K562 (cell line): ENCODE data around the gene LBP. TPM values are rescaled to one million over a fixed set of nuclear protein-coding genes. Genes with fewer than 3 reads are reported as not detected.

Source experiments
- ATF7 ChIP-seq: fragments of 450-650 bp; IDR thresholded peaks from 2 replicates; pipeline ENCODE4 v1.7.1; 2014; ENCODE audit warnings: mild to moderate bottlenecking, moderate library complexity
- BACH1 ChIP-seq: fragments of 200-800 bp; sonication (Bioruptor generic); IDR thresholded peaks from 2 replicates; pipeline ENCODE4 v1.6.1; 2016; ENCODE audit warnings: missing genetic modification characterization, missing compliant biosample characterization
- CREM ChIP-seq: IDR thresholded peaks from 2 replicates; pipeline ENCODE4 v1.6.1; 2014; ENCODE audit warnings: antibody characterized with exemption, low read depth
- CTBP1 ChIP-seq: fragments of 450-650 bp; IDR thresholded peaks from 2 replicates; pipeline ENCODE4 v1.6.1; 2016; ENCODE audit warnings: borderline replicate concordance
- EP300 ChIP-seq: IDR thresholded peaks from 2 replicates; pipeline ENCODE4 v1.6.1; 2012; ENCODE audit warnings: low read length, improper control_type of control experiment
- JUNB ChIP-seq: fragments of 450-650 bp; formaldehyde crosslinking; conservative IDR thresholded peaks from 2 replicates; pipeline ENCODE4 v1.4.0; 2020; ENCODE audit warnings: mild to moderate bottlenecking
- L3MBTL2 ChIP-seq: fragments of 450-650 bp; IDR thresholded peaks from 2 replicates; pipeline ENCODE4 v1.6.1; 2016; ENCODE audit warnings: mild to moderate bottlenecking, moderate library complexity
- MGA ChIP-seq: fragments of 450-650 bp; IDR thresholded peaks from 2 replicates; pipeline ENCODE4 v1.6.1; 2016; ENCODE audit warnings: mild to moderate bottlenecking, moderate library complexity
- PBX2 ChIP-seq, 2 experiments: IDR thresholded peaks in 1 of 2; conservative IDR thresholded peaks in 1 of 2; 2 replicates each; pipeline ENCODE4 v1.6.1; 2016; ENCODE audit warnings: low read depth in 2 of 2, mild to moderate bottlenecking in 1 of 2, missing compliant biosample characterization in 1 of 2, missing genetic modification characterization in 1 of 2, moderate library complexity in 1 of 2
- ZBTB2 ChIP-seq: fragments of 450-650 bp; IDR thresholded peaks from 2 replicates; pipeline ENCODE4 v1.6.1; 2016; ENCODE audit warnings: antibody characterized with exemption
- ZNF133 ChIP-seq: fragments of 250-450 bp; sonication (Bioruptor Pico); IDR thresholded peaks from 2 replicates; pipeline ENCODE4 v1.4.0; 2020; ENCODE audit warnings: mild to moderate bottlenecking
- polyA plus RNA-seq, 8 experiments: library from polyadenylated mRNA; depleted of rRNA in 4 of 8; stranded (reverse) in 5 of 8; unstranded in 3 of 8; fragments of >200 nt; fragmentation: Nextera tagmentation in 2 of 8; fragmentation: Illumina TruSeq in 1 of 8; extraction: Ambion mirVana in 2 of 8; extraction: Trizol in 1 of 8; gene quantifications; 2 replicates each; pipeline versions ENCODE4 v1.2.1 to v1.2.3, GENCODE V29; 2011 to 2014; ENCODE audit warnings: inconsistent platforms in 1 of 8, missing spikeins in 1 of 8
- total RNA-seq, 7 experiments: library from RNA; depleted of rRNA in 6 of 7; stranded (reverse); fragments of >200 nt in 6 of 7; fragmentation: Illumina TruSeq in 2 of 7; extraction: Trizol in 2 of 7; gene quantifications; 2 replicates each; pipeline versions ENCODE4 v1.2.1 to v1.2.3, GENCODE V29; 2011 to 2021; ENCODE audit warnings: low replicate concordance in 1 of 7

LBP gene
- total and polyA plus RNA-seq, 9 of the 15 experiments (the other 6 are each of a cell fraction or from before 2014, with no cell fraction given) = 0.06 to 0.31 (median 0.09) TPM; not detected in 3

GRCh38 chr20:38343311-38344106, 2.8 kb upstream of the LBP start (continued):
- TF ChIP-seq MGA (peak; percentile 73), BACH1 (tag) (0 out of 2 replicates have a peak, but pooled peaks have one; percentile 26), CREM (peak; percentile 45; the same call in 1 of the 2 replicates), ZNF133 (CRISPR knock-in tag) (no peak), CTBP1 (0 out of 2 replicates have a peak, but pooled peaks have one; percentile 30), ZBTB2 (peak; percentile 81; the same call in 1 of the 2 replicates), PBX2 (CRISPR knock-in tag; IDR thresholded peaks at IDR 0.05; ENCODE audit: low read depth) (peak; percentile 55; the same call in 1 of the 2 replicates), PBX2 (tag; conservative IDR thresholded peaks at IDR 0.05; ENCODE audit: low read depth) (peak; percentile 83), L3MBTL2 (peak; percentile 54; the same call in 1 of the 2 replicates), JUNB (no peak), ATF7 (peak; percentile 56; the same call in 1 of the 2 replicates), EP300 (peak; percentile 23; the same call in 1 of the 2 replicates)
